ENCODE results near the gene ZNF324B. TPM values are rescaled to one million over a fixed set of nuclear protein-coding genes. Genes with fewer than 3 reads are reported as not detected.

ZNF324B gene
- total RNA-seq, 1 experiment from 2014 or later, result 7.2 TPM

- H3K4me3 Mint-ChIP-seq (ENCODE audit: unreplicated experiment), result peak overlapping the region; percentile 82
- no peaks in the 10 kb centered on the region for H3K27me3 Mint-ChIP-seq (ENCODE audit: insufficient read depth, unreplicated experiment)
- ChIA-PET CTCF (interaction anchor here (1.1 kb wide), 1 partner anchor 15 kb away, joined by 4 read pairs; the partner anchor contains the start of gene ZNF324B), POLR2A (interaction anchor here (0.7 to 1.5 kb wide), 5 partner anchors 33 to 548 kb away, joined by 3 to 7 read pairs (median 3); partner anchors contain the start of genes TRIM28, ZBTB45 and ZNF584)
- TF ChIP-seq CTCF (IDR thresholded peaks at IDR 0.05; ENCODE audit: unreplicated experiment), result no peak
- peaks cover 22% of the 10 kb centered on the region for H3K36me3 Mint-ChIP-seq (ENCODE audit: insufficient read depth, unreplicated experiment)
- BruUV-seq (replicated peaks), result no TSS peak
- H3K27ac Mint-ChIP-seq (ENCODE audit: low read depth, unreplicated experiment), result peak overlapping the region; percentile 78
- no peaks in the 10 kb centered on the region for H3K9me3 Mint-ChIP-seq (ENCODE audit: unreplicated experiment)
- DNase-seq (ENCODE audit: unreplicated experiment), result no peak
- H3K4me1 Mint-ChIP-seq (ENCODE audit: insufficient read depth, unreplicated experiment), result peaks cover 13% of the 10 kb centered on the region
- intact Hi-C loops (cut with micrococcal nuclease), result loop anchor here (1.0 to 5.0 kb wide), 2 partner anchors 58 to 139 kb away; partner anchors contain the start of genes ZNF584 and ZSCAN22
Observed at GRCh38 chr19:58466089-58466759, 14.8 kb downstream of the ZNF324B start.

GRCh38 chr19:58466760-58467589 lies 15.6 kb downstream of the ZNF324B start, which contains the start of gene ZNF324:
Gene ZNF324, plus strand, starts transcription at chr19:58467080. Its CDS starts 2,106 bp downstream, at chr19:58469186.
- TF ChIP-seq CTCF (IDR thresholded peaks at IDR 0.05; ENCODE audit: unreplicated experiment), result no peak
- peak within 1 kb of the TSS; percentile 82 for H3K4me3 Mint-ChIP-seq (ENCODE audit: unreplicated experiment)
- peaks cover 13% of the 10 kb centered on the region for H3K4me1 Mint-ChIP-seq (ENCODE audit: insufficient read depth, unreplicated experiment)
- peak; percentile 98 for DNase-seq (ENCODE audit: unreplicated experiment)
- H3K27me3 Mint-ChIP-seq (ENCODE audit: insufficient read depth, unreplicated experiment), result no peaks in the 10 kb centered on the region
- intact Hi-C loops (cut with micrococcal nuclease), result loop anchor here (1.0 to 5.0 kb wide), 2 partner anchors 59 to 140 kb away; partner anchors contain the start of genes ZNF584 and ZSCAN22
- H3K9me3 Mint-ChIP-seq (ENCODE audit: unreplicated experiment), result no peaks in the 10 kb centered on the region
- ChIA-PET CTCF (interaction anchor here (0.6 kb wide), 1 partner anchor 189 kb away, joined by 3 read pairs; no protein-coding TSS in a partner anchor), POLR2A (interaction anchor here (0.6 to 1.5 kb wide), 6 partner anchors 15 to 548 kb away, joined by 3 to 7 read pairs (median 4); partner anchors contain the start of genes TRIM28 and ZNF584)
- peaks cover 21% of the 10 kb centered on the region for H3K36me3 Mint-ChIP-seq (ENCODE audit: insufficient read depth, unreplicated experiment)
- BruUV-seq (replicated peaks), result TSS peak; percentile 17
- H3K27ac Mint-ChIP-seq (ENCODE audit: low read depth, unreplicated experiment), result peak within 1 kb of the TSS; percentile 78

- Mint-ChIP-seq H3K9me3 (ENCODE audit: unreplicated experiment) (no peaks in the 10 kb centered on the region), H3K27ac (ENCODE audit: low read depth, unreplicated experiment) (peak overlapping the region; percentile 54), H3K4me1 (ENCODE audit: insufficient read depth, unreplicated experiment) (peaks cover 13% of the 10 kb centered on the region), H3K27me3 (ENCODE audit: insufficient read depth, unreplicated experiment) (no peaks in the 10 kb centered on the region), H3K4me3 (ENCODE audit: unreplicated experiment) (peak overlapping the region; percentile 82), H3K36me3 (ENCODE audit: insufficient read depth, unreplicated experiment) (peaks cover 34% of the 10 kb centered on the region)
- DNase-seq (ENCODE audit: unreplicated experiment), result no peak
- intact Hi-C loops (cut with micrococcal nuclease), result loop anchor here (5.0 kb wide), 1 partner anchor 141 kb away; the partner anchor contains the start of gene ZSCAN22
- POLR2A ChIA-PET, result interaction anchor here (0.8 to 1.2 kb wide), 2 partner anchors 8 to 285 kb away, joined by 3 read pairs; partner anchors contain the start of gene ZNF274
- CTCF ChIA-PET, result interaction anchor here (0.7 to 1.0 kb wide), 2 partner anchors 8 to 80 kb away, joined by 5 to 6 read pairs; no protein-coding TSS in a partner anchor
- BruUV-seq (replicated peaks), result no TSS peak
- no peak for TF ChIP-seq CTCF (IDR thresholded peaks at IDR 0.05; ENCODE audit: unreplicated experiment)
Observed at GRCh38 chr19:58468216-58468839, 16.9 kb downstream of the ZNF324B start.
